GM19395 (cell line): ENCODE data around the gene MATN4.
"Not testable (repeated sequence)": the region's sequence is repeated elsewhere in the genome, so short reads cannot be mapped to it uniquely, and the experiment has no call there.

ENCODE experiments used
- ATAC-seq: cut with Tn5 transposase; IDR thresholded peaks from one replicate; pipeline ENCODE4 v1.9.1; 2021; ENCODE audit warnings: mild to moderate bottlenecking, moderate library complexity; ENCODE audit not compliant: unreplicated experiment

Gene MATN4, protein sequence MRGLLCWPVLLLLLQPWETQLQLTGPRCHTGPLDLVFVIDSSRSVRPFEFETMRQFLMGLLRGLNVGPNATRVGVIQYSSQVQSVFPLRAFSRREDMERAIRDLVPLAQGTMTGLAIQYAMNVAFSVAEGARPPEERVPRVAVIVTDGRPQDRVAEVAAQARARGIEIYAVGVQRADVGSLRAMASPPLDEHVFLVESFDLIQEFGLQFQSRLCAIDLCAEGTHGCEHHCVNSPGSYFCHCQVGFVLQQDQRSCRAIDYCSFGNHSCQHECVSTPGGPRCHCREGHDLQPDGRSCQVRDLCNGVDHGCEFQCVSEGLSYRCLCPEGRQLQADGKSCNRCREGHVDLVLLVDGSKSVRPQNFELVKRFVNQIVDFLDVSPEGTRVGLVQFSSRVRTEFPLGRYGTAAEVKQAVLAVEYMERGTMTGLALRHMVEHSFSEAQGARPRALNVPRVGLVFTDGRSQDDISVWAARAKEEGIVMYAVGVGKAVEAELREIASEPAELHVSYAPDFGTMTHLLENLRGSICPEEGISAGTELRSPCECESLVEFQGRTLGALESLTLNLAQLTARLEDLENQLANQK

DNA sequence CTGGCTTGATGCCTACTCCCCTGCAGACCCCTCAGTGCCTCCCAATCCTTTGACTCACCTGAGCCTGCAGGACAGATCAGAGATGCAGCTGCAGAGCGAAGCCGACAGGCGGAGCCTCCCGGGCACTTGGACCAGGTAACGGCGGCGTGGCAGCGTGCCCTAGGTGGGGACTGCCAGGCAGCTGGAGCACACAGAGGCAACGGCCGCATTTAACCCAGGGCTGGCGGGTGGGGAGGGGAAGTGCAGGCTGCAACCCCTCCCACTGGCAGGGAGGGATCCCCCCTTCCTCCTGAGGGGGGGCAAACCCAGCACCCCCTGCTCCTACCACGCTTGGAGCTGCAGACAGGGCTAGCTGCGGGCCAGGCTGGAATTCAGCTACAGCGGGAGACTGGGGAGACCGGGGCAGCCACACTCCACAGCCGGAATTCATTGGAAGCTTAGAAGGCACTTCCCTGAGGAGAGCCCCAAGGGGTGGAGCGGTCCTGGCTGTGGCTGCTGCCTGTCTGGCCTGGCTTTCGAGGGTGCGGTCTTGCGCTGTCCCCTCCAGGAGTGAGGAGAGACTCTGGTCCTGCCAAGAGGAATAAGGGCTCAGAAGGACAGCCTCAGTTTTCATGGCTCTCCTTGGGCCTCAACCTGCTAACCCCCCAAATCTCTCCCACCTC, at the start of gene MATN4:
Gene MATN4, minus strand, starts transcription at position 183 of the 662 bp plus-strand sequence. CDS start 2,717 bp downstream, outside the sequence.
- ATAC-seq: no peak

DNA sequence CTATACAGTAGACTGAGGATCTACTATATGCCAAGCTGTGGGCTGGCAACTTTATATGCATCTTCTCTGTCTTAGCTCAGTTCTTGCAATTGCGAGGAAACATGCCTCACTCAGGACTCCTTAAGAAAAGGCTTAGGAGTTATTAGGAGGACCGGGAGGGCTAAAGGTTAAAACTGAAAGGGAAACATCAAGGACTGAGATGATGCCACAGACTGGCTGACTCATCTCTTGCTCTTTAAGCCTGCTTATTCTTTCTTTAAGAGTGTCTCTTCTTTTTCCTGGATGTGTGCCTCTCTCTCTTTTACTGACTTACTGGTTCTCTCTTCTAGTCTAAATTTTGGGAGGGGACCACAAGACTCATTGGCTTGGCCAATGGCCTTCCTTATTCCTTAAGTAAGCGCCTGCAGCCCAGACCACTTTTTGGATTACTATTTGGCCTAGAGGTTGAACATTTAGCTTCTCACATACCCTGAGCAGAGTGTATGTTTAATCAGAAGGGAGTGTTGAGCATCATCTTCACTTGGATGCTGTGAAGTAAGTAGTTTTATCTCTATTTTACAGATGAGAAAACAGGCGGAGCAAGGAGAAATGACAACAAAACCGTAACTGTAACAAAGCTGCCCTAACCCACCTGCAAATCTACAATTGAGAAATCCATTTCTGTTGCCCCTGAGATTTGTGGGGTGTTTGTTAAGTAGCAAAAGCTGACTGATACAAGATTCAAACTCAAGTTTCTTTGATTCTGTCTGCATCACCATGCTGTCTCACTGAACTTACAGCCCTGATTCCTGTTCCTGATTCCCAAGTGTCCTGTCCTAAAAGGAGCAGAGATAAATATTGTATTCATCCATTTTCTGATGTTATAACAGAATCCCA, 47.3 kb upstream of the MATN4 start:
- no peak for ATAC-seq

DNA sequence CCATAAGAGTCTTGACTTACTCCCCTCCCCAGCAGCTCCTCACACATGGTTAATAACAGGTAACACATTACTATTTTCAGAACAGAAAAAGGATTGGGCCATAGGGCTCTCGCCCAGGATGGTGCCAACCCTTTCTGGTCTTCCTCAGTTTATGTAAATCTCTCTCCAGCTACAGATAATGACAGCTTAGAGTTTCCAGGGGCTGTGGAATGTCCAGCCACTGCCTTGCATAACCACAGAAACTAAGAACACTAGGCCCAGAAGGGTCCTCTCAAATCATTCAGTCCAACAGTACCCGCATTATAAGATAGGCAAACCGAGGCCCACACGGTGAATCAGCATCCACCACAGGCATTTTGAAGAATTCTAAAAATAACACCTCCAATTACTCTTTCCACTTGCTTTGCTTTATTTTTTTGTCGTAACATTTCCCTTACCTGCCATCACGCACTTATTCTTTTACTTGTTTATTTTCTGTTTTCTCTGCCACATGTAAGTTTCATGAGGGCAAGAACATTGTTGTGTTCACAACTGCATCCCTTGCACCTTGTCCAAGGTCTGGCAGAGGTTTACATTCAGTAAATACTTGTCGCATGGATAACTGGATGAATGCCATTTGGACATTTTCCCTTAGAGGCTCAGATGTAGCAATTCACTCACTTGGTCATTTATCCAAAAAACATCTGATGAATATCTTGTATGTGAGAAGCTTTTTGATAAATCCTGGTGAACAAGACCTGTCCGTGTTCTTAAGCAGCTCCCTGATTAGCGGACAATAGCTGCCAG, 46.5 kb upstream of the MATN4 start:
- ATAC-seq: no peak

DNA sequence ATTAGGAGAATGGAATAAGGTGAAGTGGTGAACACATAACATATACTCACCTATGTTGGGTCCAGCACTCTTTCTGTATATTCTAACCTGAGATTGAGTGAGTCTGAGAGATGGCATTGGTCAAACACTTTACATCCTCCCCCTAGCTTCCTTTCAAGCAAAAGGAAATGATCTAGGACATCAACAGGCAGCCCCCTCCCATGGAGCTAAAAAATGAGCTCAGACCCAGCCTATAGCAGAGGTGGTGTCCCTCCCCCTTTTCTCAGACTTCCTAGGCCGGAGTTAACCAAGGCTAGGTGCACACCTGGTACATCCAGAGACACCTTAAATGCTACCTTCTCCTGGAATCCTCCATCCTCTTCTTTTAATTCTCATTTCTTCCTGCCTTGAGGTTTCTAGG, 45.6 kb upstream of the MATN4 start:
- ATAC-seq: no peak

DNA sequence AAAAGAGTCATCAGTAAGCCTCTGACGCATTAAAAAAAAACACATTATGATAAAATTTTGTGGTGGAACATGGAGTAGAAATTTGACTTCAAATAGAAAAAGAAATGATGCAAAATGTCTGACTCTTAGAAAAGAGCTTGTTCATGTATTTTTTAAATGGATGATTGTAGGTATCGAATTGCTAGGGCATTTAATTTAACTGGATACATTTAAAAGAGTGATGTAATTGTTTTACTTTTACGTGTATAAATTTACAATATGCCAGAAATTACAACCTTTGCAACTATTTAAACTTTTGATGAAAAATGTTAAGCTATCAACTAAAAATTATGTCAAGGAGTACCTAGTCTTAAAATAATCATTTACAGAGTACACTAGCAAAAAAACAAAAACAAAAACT, 44.6 kb upstream of the MATN4 start:
- ATAC-seq: no peak

DNA sequence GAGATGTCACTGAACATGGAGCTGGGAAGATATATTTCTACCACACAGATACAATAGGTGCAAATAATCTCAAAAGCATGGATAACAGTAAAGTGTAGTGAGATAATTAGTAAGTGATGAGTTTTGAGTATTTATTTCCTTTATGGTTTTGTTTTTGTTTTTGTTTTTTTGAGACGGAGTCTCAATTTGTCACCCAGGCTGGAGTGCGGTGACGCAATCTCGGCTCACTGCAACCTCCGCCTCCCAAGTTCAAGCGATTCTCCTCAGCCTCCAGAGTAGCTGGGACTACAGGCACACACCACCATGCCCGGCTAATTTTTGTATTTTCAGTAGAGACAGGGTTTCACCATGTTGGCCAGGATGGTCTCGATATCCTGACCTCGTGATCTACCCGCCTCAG, 42.7 kb upstream of the MATN4 start:
- ATAC-seq: not testable (repeated sequence)

DNA sequence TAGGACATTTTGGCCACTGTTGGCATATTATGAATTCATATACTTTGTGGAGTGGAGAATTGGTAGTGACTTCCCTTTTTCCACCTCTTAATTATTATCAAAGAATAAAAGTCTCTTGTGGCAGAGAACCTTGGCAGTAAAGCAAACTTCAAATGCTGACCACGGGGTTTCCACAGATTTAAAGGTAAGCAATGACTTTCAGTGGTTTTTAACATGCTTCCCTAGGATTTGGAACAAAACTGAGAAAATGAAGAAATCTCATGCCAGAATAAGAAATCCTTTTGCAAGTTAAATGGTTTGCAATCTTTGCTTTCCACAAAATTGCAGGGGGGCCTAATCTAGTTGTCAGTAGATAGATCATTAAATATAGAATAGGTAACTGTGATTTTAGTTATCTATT, 42.1 kb upstream of the MATN4 start:
- ATAC-seq: no peak

DNA sequence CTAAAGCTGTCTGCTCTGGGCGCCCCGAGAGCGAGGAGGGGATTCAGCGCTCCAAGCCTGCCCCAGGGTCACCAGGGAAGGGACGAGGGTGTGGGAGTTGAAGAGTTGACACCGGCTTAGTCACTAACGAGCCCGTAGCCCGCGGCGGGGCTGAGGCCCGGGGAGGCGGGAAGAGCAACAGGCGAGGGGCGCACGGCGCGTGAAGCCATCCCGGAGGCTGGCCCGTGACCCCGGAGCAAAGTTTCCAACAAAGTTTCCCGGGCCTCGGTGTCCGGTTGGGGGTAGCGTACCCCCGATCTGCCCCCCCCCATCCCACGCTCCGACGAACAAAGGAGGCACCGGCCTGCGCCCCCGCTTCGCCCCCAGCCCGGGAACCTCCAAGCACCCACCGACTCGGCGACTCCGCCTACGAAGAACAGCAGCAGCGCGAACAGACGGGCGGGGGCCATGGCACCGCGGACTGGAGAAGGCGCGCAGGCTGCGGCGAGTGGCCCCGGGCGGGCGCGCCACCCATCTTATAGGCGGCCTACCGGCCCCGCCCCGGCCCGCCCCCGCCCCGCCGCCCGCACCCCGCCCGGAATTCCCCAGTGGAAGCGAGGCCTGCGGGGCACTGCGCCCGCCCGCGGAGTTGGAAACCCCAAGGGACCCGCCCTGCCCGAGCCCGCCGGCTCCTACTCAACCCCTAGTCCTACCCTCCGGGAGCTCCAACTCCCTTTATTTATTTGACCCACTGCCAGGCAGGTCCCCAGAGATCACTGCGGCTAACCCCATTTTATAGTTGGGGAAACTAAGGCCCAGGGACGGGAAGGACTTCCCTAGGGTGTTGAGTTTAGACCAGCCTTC, 40.1 kb upstream of the MATN4 start, which contains the start of gene SDC4:
Gene SDC4, minus strand, starts transcription at position 489 of the 843 bp plus-strand sequence. Its CDS starts 40 bp downstream, at position 449.
- no peak for ATAC-seq

DNA sequence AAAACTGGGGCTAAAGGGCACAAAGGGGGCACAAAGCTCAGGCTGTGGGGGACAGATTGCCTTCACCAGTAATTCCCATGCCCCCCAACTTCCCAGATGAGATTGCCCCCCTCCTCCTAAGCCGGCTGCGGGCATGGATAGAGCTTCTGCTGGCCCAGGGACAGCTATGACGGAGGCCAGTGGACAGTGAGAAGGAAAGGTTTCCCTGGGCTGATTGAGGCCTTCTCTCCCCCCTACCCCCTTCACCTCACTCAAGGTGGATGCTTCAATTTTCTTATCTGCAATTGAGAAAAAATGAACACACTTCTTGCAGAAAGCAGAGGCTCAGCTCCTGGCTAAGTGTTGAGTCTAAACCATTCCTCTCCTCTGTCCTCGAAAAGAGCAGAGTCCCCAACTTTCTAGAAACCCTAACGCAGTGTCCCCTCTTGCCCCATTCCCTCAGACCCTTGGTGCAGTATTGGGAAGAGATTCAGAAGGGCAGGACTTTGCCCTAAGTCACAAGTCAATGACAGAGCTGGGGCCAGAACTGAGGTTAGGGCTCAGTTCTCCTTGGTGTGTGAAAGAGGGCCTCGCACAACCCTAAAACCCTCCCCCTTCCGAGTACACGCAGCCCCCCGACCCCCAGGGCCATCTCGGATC, 39.3 kb upstream of the MATN4 start:
- no peak for ATAC-seq

DNA sequence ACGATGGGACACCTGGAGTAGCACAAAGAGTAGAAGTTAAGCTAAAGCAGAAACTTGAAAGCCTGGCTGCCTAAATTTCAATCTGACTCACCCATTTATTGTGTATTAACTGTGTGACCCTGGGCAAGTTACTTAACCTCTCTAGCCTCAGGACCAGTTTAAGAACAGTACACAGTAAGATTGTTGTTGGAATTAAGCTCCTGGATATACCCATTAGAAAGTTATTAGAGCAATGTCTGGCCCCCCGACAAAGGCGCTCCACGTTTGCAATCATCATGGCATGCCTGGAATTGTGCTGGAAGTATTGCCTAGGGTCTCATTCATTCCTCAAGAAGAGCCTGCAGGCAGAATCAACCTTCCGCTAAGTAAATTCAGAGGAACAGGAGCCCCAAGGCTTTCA, 38.8 kb upstream of the MATN4 start:
- ATAC-seq: no peak

DNA sequence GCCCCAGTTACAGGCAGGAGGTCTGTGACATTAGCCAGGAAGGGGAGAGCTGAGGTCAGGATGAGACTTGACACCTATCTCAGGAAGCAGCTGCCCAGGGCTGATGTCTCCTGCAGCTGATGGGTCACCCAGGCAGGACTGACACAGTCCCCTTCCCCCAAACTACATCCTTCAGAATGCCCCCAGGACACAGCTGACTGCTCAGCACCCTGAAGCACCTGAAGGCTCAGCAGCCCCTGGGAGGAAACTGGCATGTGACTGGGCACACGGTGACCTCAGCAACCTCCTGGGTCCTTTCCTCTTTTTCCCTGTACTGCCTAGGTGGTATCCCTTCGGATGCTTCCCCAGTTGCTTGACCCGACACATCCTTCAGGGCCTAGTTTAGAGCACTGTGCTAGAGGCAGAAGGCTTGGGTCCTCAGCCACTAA, 38.2 kb upstream of the MATN4 start:
- no peak for ATAC-seq

DNA sequence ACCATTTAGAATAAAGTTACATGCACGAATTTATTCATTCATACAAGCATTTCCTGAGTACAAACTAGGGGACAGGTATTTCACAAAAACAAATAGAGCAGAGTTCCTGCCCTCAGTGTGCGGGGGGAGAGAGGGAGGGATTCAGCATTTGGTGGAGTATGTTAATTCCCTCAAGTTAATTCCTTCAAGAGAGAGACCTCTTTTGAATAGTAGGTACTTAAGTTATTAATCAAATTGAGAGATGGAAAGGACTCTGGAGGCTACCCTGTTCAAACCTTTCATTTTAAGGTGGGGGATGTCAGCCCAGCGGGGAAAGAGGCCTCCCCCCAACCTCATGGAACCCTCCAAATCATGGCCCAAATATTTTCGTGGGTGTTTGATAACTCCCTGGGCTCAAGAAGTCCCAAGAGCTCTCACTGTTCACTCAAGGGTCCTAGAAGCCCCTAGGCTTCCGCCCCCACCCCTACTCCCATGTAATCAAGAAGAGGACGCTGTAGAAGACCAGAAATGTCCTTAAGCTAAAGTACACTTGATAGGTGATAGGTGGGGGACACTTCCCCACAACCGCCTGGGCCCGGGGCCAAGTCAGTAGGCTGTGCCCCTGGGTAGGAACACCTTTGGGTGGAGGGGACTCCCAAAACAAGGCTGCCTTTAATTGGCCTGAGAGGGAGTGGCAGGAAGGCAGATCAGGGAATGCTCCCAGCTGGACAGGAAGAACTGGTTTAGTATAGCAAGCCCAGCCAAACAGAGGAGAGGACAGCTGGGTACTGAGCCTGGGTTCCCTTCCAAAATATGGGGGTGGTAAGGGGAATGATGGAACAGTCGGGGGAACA, 37.2 kb upstream of the MATN4 start:
- ATAC-seq: no peak

DNA sequence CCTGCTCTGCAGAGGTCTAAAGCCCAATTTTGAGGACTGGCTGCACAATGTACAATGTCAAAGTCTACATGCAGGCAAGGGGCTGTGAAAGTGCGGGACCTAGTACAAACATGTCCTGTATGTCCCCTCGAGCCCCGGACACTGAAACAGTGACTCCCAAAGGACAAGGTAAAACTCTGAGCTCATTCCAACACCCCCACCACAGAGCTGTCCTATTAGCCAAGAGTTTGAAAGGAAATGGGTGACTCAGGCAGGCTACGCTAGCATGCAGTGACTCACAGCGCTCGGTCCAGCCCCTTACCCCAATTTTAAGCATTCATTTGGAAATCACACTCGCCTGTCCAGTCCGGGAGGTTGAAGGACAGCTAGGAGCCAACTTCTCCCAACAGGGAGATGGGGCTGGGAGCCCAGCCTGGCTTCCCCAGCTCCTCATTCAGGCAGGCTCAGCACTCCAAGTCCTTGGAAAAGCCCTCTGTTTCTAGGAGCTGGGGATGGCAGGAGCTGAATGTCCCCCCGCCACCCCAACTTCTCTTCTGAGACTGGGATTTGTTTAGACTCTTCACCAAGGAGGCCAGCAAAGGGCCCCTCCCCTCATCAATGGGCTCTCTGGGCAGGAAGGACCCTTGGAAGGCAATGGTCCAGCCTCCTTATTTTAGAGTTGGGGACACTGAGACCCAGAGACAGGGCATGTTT, 36.2 kb upstream of the MATN4 start:
- no peak for ATAC-seq

DNA sequence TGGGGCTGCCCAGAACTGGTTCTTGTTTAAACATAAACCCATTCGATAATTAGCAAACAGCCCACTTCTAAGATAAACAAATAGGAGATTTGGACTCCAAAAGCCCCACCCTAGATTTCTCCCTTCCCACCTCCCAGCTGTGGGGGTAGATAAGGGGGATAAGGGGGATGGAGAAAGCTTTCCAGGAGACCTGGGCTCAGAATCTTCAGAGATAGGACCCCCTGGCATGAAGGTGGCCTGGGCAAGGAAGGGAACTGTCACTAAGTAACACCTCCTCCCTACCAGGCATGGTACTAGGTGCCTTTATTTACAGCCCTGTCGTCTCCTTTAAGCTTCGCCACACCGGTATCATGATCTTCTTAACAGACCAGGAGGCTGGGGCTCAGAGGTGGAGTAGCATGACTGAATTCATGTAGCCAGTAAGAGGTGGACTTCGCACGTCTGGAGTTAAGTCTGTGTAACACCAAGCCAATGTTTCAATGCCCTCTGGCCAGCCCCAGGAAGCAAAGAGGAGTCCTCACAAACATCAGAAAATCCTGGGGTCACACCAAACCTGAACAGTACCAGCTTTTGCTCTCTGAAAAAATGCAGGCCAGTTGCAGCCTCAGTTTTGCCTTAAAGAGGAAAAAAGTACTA, 35.6 kb upstream of the MATN4 start:
- ATAC-seq: no peak

DNA sequence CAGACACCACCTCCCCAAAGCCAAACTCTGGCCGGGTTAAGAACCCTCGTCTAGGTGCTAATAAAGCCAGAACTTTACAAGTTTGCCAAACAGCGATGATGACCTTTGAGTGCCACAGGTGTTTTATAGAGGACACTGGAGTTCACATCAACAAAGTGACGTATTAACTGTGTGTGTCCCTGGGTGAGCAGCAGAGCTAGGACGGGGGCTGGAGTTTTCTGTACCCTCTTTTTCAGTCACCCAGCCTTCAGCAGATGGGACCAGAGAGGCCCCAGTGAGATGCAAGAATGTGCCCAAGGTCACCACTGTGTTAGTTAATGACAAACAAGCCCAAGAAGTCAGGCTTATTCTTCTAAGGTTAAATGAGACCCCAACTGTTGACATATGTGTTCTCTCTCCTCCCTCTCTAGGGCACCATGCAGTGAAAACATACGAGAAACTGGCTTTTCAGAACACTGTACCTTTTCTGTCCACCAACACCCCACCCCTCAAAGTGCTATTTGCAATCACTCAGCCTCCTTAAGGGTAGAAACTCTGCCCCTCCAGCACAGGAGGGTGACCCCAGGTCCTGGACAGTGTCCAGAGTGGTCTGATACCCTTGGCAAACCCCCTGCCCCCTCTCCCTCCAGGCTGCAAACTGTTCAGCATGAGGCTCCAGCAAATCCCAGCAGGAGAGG, 34.9 kb upstream of the MATN4 start:
- ATAC-seq: no peak
